Psoas muscle (tissue), 8 donors: ENCODE results near the gene SFI1. TPM values are rescaled to one million over a fixed set of nuclear protein-coding genes. Genes with fewer than 3 reads are reported as not detected.

Experiments
- ATAC-seq, 4 donors: fragments of 200-7000 bp; cut with Tn5 transposase; one replicate each; pipeline ENCODE4 v1.9.1; 2020; ENCODE audit warnings: moderate library complexity in 3 of 4, mild to moderate bottlenecking in 2 of 4
- DNase-seq, 2 donors: peaks; one replicate each; pipeline ENCODE4 v3.0.0-alpha.2; 2020
- H3K27ac ChIP-seq: fragments of 200-600 bp; one replicate; pipeline ENCODE4 v1.8.0; 2022
- H3K27me3 ChIP-seq, 3 donors: fragments of 200-600 bp in 1 of 3; one replicate each; pipeline versions ENCODE4 v1.6.1 to v1.8.0; 2013 to 2022; ENCODE audit warnings: low read length in 2 of 3, mild to moderate bottlenecking in 2 of 3, moderate library complexity in 1 of 3; ENCODE audit not compliant: insufficient read depth in 3 of 3
- H3K36me3 ChIP-seq, 2 donors: fragments of 200-600 bp in 1 of 2; one replicate each; pipeline versions ENCODE4 v1.6.1 to v1.8.0; 2013 to 2022; ENCODE audit warnings: low read depth in 1 of 2, mild to moderate bottlenecking in 1 of 2, moderate library complexity in 1 of 2; ENCODE audit not compliant: insufficient read depth in 1 of 2
- H3K4me1 ChIP-seq: fragments of 200-600 bp; one replicate; pipeline ENCODE4 v1.8.0; 2022
- H3K4me3 ChIP-seq: fragments of 200-600 bp; one replicate; pipeline ENCODE4 v1.8.0; 2022; ENCODE audit warnings: mild to moderate bottlenecking
- H3K9me3 ChIP-seq: fragments of 200-600 bp; one replicate; pipeline ENCODE4 v1.8.0; 2022
- CTCF ChIP-seq: fragments of 200-600 bp; IDR thresholded peaks from one replicate; pipeline ENCODE4 v1.8.0; 2022; ENCODE audit warnings: antibody characterized with exemption
- WGBS, 3 donors: extraction: QIAGEN DNeasy Blood & Tissue Kit; methylation state at CpG; one replicate each; pipeline versions ENCODE4 v1.1.6 to v1.1.7; 2013; 5-methylcytosine and 5-hydroxymethylcytosine counted together
- intact Hi-C, 2 donors: fragments of 100-400 bp; cut with DNase I; formaldehyde crosslinking; loops; one replicate each; pipeline versions ENCODE4 v1.11.0 to v1.14.2; 2022
- polyA plus RNA-seq, 3 donors: library from polyadenylated mRNA; stranded (reverse); fragments of 200-250 nt; gene quantifications; one replicate each; pipeline ENCODE4 v1.2.3, GENCODE V29; 2013
- total RNA-seq, 4 donors: library from RNA; stranded (reverse); fragmentation: NEBNext Ultra II Directional in 2 of 4; extraction: Animal tissue kit (Norgen Biotek cat#: 25700) in 2 of 4; gene quantifications; one replicate each; pipeline versions ENCODE4 v1.2.1 to v1.2.4, GENCODE V29; 2021 to 2023
- donor health status: healthy with polysubstance abuse.
- donor health status: DM: no; HTN: no; CAD: no; lungs with moderate emphysema.
- donor health status: Bipolar disorder and iron deficiency.
- donor health status: healthy.
- donor health status: DM: yes; HTN: yes; CAD: no.
- donor health status: DM: no; HTN: no; CAD: no.
- donor health status: DM: no; HTN: no; CAD: no.
- donor health status: DM: yes; HTN: yes; CAD: no.

Gene SFI1
- total and polyA plus RNA-seq, 7 donors, result 1.5 to 8.6 (median 3.9) TPM

DNA sequence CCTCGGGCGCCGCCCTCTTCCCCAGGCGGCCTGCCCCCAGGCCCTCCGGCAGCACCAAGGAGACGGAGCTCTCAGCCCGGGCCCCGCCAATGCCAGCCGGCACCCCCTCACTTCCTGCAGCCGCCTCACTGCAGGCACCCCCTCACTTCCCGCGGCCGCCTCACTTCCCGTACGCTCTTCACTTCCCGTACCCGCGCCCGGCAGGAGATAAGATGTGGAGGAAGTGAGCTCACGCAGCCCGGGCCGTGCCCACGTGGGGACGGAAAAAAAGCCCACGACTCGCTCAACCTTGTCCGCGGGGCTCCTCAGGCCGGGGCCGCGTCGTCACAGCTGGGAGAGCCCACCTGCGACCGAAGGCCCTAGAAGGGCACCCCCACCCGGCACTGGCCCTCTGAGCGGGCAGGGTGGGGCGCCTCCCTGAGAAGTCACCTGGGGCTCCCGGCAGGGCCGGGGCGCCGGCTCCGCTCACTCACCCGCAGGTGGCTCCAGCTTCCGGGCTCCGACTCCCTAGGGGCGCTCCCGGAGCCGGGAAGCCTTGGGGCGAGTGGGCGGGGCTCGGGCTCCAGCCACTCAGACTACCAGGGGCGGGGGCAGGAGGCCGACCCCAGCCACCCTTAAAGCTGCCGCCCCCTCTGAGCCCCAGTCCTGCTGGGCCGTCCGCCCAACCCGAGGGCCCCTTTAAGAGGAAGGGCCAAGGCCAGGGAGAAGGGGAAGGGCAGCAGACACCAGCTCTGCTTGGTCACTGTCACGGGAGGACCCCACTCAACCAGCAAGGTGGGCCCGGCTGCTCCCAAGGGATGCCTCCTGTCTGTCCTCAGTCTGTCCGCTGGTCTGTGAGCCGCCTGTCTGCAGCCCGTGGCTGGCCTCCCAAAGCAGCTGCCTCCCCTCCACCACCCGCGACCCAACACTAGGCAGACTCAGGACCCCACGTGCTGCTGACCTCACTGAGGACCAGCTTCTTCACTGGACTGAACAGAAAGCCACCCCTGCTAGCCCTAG, 134.3 kb downstream of the SFI1 start:
- no peaks in the 10 kb centered on the region for H3K9me3 ChIP-seq
- no peak for TF ChIP-seq CTCF
- peak; percentile 87 to 89 for DNase-seq
- intact Hi-C loops, result loop anchor here (5.0 kb wide), 2 partner anchors 73 to 283 kb away; partner anchors contain the start of gene PATZ1 (in 2 of the 2)
- H3K27me3 ChIP-seq, result no peaks in the 10 kb centered on the region
- ATAC-seq, result peak; percentile 36 to 75 (median 62)
- H3K4me3 ChIP-seq, result peak overlapping the region; percentile 79
- peaks cover 38% of the 10 kb centered on the region for H3K4me1 ChIP-seq
- H3K36me3 ChIP-seq, result no peaks in the 10 kb centered on the region
- 5 to 8% (median 8%) methylated on average over 55 to 65 of the region's 65 CpGs for WGBS, 3 donors
- H3K27ac ChIP-seq, result peak overlapping the region; percentile 83

- Histone ChIP-seq H3K4me3 (peak overlapping the region; percentile 79), H3K4me1 (peaks cover 30% of the 10 kb centered on the region), H3K27ac (peak overlapping the region; percentile 83), H3K9me3 (no peaks in the 10 kb centered on the region), H3K36me3 (no peaks in the 10 kb centered on the region), H3K27me3 (no peaks in the 10 kb centered on the region)
- 69 to 79% (median 77%) methylated on average over 9 of the region's 9 CpGs for WGBS, 3 donors
- DNase-seq, result no peak
- intact Hi-C loops, result loop anchor here (5.0 kb wide), 2 partner anchors 74 to 284 kb away; partner anchors contain the start of gene PATZ1 (in 2 of the 2)
- ATAC-seq, result no peak
- TF ChIP-seq CTCF, result no peak
These were observed 135.1 kb downstream of the SFI1 start for GRCh38 chr22:31631436-31631835.

GRCh38 chr22:31635638-31636306, 139.4 kb downstream of the SFI1 start:
- H3K27ac ChIP-seq, result no peak overlapping the region
- no peaks in the 10 kb centered on the region for H3K27me3 ChIP-seq
- DNase-seq (no peak), ATAC-seq (no peak)
- no peaks in the 10 kb centered on the region for H3K9me3 ChIP-seq
- no peak overlapping the region for H3K4me3 ChIP-seq
- no peaks in the 10 kb centered on the region for H3K36me3 ChIP-seq
- H3K4me1 ChIP-seq, result peaks cover 13% of the 10 kb centered on the region
- TF ChIP-seq CTCF, result no peak
- WGBS, 3 donors, result 93 to 95% (median 94%) methylated on average over 13 of the region's 13 CpGs
- intact Hi-C loops, result no loop called here

DNA sequence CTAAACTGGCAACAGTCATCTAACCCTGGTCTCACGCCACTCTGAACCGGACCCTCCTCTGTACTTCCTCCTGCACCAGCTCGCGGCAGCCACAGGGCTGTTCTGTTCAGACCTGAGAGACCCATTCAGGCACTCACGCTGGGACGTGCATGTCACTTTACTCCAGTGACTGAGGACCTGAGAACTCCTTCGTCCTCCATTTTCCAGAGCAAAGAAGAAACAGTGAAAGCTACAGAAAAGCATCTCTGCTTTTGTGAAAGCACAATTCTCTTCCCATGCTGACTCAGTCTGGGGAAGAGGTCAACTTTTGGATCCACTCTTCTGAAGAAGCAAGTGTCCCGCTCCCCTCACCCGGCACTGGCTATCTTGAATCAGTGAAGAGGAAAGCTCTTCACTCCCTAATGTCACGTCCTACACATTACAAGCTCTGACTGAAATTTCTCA, 141.1 kb downstream of the SFI1 start:
- H3K9me3 ChIP-seq, result no peaks in the 10 kb centered on the region
- H3K27ac ChIP-seq, result peak overlapping the region; percentile 46
- H3K4me1 ChIP-seq, result peaks cover 13% of the 10 kb centered on the region
- WGBS, 3 donors, result 79 to 86% (median 79%) methylated on average over 10 of the region's 10 CpGs
- no peak for DNase-seq
- TF ChIP-seq CTCF, result no peak
- no peak for ATAC-seq
- H3K36me3 ChIP-seq, result peaks cover 0 to 8% of the 10 kb centered on the region in 2 donors
- peak overlapping the region; percentile 38 for H3K4me3 ChIP-seq
- intact Hi-C loops, result no loop called here
- no peaks in the 10 kb centered on the region for H3K27me3 ChIP-seq
